Testis (tissue), 3 donors: ENCODE measurements around the gene FKBP2. TPM values are rescaled to one million over a fixed set of nuclear protein-coding genes. Genes with fewer than 3 reads are reported as not detected.

Experiments used
- DNase-seq: peaks from one replicate; pipeline ENCODE4 v3.0.0-alpha.2; 2019
- H3K27ac ChIP-seq, 2 donors: fragments of 200-600 bp; sonication (generic); one replicate each; pipeline ENCODE4 v1.5.1; 2019
- H3K27me3 ChIP-seq: fragments of 200-600 bp; sonication (generic); one replicate; pipeline ENCODE4 v1.5.1; 2019
- H3K36me3 ChIP-seq: fragments of 200-600 bp; sonication (generic); one replicate; pipeline ENCODE4 v1.5.1; 2017; ENCODE audit warnings: low read depth; ENCODE audit errors: missing control alignments
- H3K4me1 ChIP-seq: fragments of 200-600 bp; sonication (generic); one replicate; pipeline ENCODE4 v1.5.1; 2019
- H3K4me3 ChIP-seq, 2 donors: fragments of 200-600 bp; sonication (generic); one replicate each; pipeline ENCODE4 v1.5.1; 2017 to 2019
- H3K9me3 ChIP-seq: fragments of 200-600 bp; sonication (generic); one replicate; pipeline ENCODE4 v1.5.1; 2017
- POLR2A ChIP-seq: fragments of 450-650 bp; IDR thresholded peaks from one replicate; pipeline ENCODE4 v1.6.1; 2017; ENCODE audit warnings: antibody characterized with exemption, mild to moderate bottlenecking, moderate library complexity
- WGBS, 2 donors: methylation state at CpG; one replicate each; pipeline ENCODE4 v1.1.5; 2018; 5-methylcytosine and 5-hydroxymethylcytosine counted together
- intact Hi-C: fragments of 100-400 bp; cut with DNase I; formaldehyde crosslinking; loops from one replicate; pipeline ENCODE4 v1.15.1; 2023; ENCODE audit warnings: low total_unique reads
- polyA plus RNA-seq: library from polyadenylated mRNA; stranded (reverse); fragments of 350-450 nt; fragmentation: Illumina TruSeq; extraction: RNeasy Lipid Tissue Mini Kit (QIAGEN cat#74804); gene quantifications from one replicate; pipeline ENCODE4 v1.2.3, GENCODE V29; 2014; ENCODE audit warnings: low read depth, low replicate concordance; ENCODE audit not compliant: insufficient read depth
- total RNA-seq, 2 donors: library from RNA; depleted of rRNA; stranded (reverse); fragments of >200 nt; gene quantifications; one replicate each; pipeline ENCODE4 v1.2.3, GENCODE V29; 2016
- TF ChIP-seq, protein P1 (sequence below), 3 experiments: fragments of 450-650 bp in 2 of 3; fragments of 200-600 bp in 1 of 3; sonication (generic) in 1 of 3; IDR thresholded peaks; one replicate each; pipeline ENCODE4 v1.5.1; 2016 to 2019; ENCODE audit warnings: antibody characterized with exemption in 3 of 3, mild to moderate bottlenecking in 2 of 3, moderate library complexity in 1 of 3

Gene FKBP2
- total and polyA plus RNA-seq, 3 donors from 2014 or later, result 151 to 159 (median 159) TPM

DNA sequence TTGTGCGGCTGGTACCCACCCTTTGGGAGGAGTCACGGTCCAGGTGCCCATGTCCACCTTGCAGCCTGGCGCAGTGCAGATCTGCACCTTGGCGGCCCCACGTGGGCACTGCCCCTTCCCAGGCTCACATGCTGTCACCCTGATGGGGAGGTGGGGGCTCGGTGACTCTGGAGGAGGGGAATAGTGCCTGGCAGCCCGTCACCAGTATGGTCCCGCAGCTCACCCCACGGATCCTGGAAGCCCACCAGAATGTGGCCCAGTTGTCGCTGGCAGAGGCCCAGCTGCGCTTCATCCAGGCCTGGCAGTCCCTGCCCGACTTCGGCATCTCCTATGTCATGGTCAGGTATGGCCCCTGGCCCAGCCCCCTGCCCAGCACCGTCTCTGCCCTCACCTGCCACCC, 20.1 kb upstream of the FKBP2 start:
- Histone ChIP-seq H3K27ac (no peak overlapping the region), H3K9me3 (no peaks in the 10 kb centered on the region), H3K27me3 (no peaks in the 10 kb centered on the region), H3K36me3 (no peaks in the 10 kb centered on the region), H3K4me3 (no peak overlapping the region), H3K4me1 (peaks cover 18% of the 10 kb centered on the region)
- DNase-seq, result no peak
- WGBS, 2 donors, result 88 to 94% methylated on average over 6 to 14 of the region's 14 CpGs
- TF ChIP-seq, protein P1, sequence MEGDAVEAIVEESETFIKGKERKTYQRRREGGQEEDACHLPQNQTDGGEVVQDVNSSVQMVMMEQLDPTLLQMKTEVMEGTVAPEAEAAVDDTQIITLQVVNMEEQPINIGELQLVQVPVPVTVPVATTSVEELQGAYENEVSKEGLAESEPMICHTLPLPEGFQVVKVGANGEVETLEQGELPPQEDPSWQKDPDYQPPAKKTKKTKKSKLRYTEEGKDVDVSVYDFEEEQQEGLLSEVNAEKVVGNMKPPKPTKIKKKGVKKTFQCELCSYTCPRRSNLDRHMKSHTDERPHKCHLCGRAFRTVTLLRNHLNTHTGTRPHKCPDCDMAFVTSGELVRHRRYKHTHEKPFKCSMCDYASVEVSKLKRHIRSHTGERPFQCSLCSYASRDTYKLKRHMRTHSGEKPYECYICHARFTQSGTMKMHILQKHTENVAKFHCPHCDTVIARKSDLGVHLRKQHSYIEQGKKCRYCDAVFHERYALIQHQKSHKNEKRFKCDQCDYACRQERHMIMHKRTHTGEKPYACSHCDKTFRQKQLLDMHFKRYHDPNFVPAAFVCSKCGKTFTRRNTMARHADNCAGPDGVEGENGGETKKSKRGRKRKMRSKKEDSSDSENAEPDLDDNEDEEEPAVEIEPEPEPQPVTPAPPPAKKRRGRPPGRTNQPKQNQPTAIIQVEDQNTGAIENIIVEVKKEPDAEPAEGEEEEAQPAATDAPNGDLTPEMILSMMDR (IDR thresholded peaks at IDR 0.05), result no peak
- no peak for TF ChIP-seq POLR2A
- intact Hi-C loops, result no loop called here

DNA sequence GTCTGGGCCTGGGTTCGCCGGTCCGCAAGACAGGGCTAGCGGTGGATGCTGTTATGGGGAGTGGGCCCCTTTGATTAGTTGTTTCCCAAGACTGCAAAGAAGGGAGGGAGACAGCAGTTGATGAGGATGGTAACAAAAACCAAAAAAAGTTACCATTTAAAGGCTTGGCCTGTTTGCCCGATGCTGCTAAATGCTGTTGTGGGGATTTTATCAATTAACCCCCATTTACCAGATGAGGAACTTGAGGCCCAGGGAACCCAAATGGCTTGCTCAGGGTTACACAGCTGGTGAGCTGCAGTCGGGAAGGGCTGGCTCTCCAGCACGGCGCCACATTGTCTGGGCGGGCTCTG, 18.3 kb upstream of the FKBP2 start:
- intact Hi-C loops, result no loop called here
- no peak overlapping the region for H3K4me3 ChIP-seq

DNA sequence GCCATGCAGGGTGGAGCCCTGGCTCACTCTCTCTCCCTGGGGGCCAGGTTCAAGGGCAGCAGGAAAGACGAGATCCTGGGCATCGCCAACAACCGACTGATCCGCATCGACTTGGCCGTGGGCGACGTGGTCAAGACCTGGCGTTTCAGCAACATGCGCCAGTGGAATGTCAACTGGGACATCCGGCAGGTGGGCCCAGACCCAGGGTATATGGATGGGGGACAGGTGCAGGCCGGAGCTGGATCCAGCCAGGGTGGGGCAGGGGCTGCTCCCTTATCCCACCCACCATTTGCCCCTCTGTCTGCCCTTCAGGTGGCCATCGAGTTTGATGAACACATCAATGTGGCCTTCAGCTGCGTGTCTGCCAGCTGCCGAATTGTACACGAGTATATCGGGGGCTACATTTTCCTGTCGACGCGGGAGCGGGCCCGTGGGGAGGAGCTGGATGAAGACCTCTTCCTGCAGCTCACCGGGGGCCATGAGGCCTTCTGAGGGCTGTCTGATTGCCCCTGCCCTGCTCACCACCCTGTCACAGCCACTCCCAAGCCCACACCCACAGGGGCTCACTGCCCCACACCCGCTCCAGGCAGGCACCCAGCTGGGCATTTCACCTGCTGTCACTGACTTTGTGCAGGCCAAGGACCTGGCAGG, 17.8 kb upstream of the FKBP2 start:
- DNase-seq, result no peak
- H3K36me3 ChIP-seq, result no peaks in the 10 kb centered on the region

More for the DNA sequence above, 18.3 kb upstream of the FKBP2 start:
- Histone ChIP-seq H3K36me3 (no peaks in the 10 kb centered on the region), H3K27me3 (no peaks in the 10 kb centered on the region), H3K9me3 (no peaks in the 10 kb centered on the region), H3K4me1 (peaks cover 30% of the 10 kb centered on the region), H3K27ac (no peak overlapping the region)
- WGBS, 2 donors, result 61 to 64% methylated on average over 9 of the region's 9 CpGs
- DNase-seq, result no peak
- TF ChIP-seq, protein P1 (IDR thresholded peaks at IDR 0.05), result no peak

DNA sequence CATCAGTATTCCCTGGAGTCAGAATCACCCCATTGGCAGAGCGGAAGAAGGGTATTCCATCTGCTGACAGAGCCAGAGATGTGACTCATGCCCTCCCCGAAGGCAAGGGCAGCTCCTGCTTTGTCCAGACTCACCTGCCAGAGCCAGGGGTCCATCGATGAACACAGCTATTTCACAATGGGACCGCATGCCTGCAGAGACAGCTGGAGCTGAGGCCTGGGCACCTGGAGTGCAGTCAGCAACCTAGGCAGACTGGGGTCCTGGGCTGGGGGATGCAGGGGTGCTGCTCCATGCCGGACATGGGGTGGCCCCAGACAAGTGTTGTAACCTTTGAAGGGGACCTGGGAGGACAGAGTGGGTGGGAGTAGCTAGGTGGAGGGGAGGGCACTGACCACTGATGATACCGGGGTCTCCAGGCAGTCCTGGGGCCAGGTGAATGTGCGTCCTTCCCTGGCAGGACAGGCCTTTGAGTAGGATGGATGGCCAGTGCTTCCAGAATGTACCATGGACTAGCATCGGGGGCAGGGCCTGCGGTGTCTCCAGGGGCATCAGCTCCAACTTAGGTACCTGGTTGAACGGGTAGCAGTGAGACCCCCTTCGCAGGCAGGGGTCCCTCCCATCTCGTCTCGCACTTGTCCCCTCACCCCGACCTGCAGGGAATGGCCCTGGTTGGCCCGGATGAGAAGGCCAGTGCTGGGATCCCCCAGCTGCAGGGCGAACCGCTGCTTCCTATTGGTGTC, 16.6 kb upstream of the FKBP2 start:
- intact Hi-C loops, result no loop called here
- no peak for DNase-seq
- no peaks in the 10 kb centered on the region for H3K36me3 ChIP-seq
- no peak overlapping the region for H3K4me3 ChIP-seq
- peaks cover 32% of the 10 kb centered on the region for H3K4me1 ChIP-seq
- 80 to 91% methylated on average over 8 to 17 of the region's 17 CpGs for WGBS, 2 donors
- no peaks in the 10 kb centered on the region for H3K9me3 ChIP-seq
- H3K27me3 ChIP-seq, result no peaks in the 10 kb centered on the region
- TF ChIP-seq, protein P1 (IDR thresholded peaks at IDR 0.05), result no peak
- TF ChIP-seq POLR2A, result no peak
- no peak overlapping the region for H3K27ac ChIP-seq

More for the DNA sequence above, 17.8 kb upstream of the FKBP2 start:
- no peak overlapping the region for H3K27ac ChIP-seq
- WGBS, 2 donors, result 78 to 80% methylated on average over 13 to 24 of the region's 24 CpGs
- H3K4me1 ChIP-seq, result peaks cover 32% of the 10 kb centered on the region
- no peaks in the 10 kb centered on the region for H3K27me3 ChIP-seq
- TF ChIP-seq, protein P1 (IDR thresholded peaks at IDR 0.05), result no peak
- TF ChIP-seq POLR2A, result no peak
- intact Hi-C loops, result no loop called here
- no peak overlapping the region for H3K4me3 ChIP-seq
- H3K9me3 ChIP-seq, result no peaks in the 10 kb centered on the region
